NOMO-1 treated with DMSO at 0.1 percent for 48 hours (cell line): ENCODE data around the gene MCM9.

Experiments used
- DNase-seq: peaks from one replicate; lab custom pipeline; 2025; ENCODE audit not compliant: unreplicated experiment; lab: John Stamatoyannopoulos, UW

MCM9 gene

GRCh38 chr6:118894425-118895260, 40.3 kb downstream of the MCM9 start:
- peak; percentile 36 for DNase-seq

- DNase-seq: peak; percentile 98
Observed at GRCh38 chr6:118893807-118894424, 41.0 kb downstream of the MCM9 start, which contains the start of gene ASF1A. ASF1A (plus strand) TSS chr6:118894152; CDS start chr6:118894414, 262 bp downstream.

- DNase-seq: peak; percentile 52
Observed at GRCh38 chr6:118893064-118893806, 41.7 kb downstream of the MCM9 start.

GRCh38 chr6:118892355-118892991, 42.5 kb downstream of the MCM9 start:
- DNase-seq: no peak

- peak; percentile 79 for DNase-seq
Observed at GRCh38 chr6:118890997-118891790, 43.8 kb downstream of the MCM9 start.

GRCh38 chr6:118889163-118889562, 45.8 kb downstream of the MCM9 start:
- DNase-seq: no peak

- no peak for DNase-seq
Observed at GRCh38 chr6:118886641-118887040, 48.3 kb downstream of the MCM9 start.

- no peak for DNase-seq
Observed at GRCh38 chr6:118882314-118882905, 52.5 kb downstream of the MCM9 start.

GRCh38 chr6:118881440-118882313, 53.3 kb downstream of the MCM9 start:
- peak; percentile 35 for DNase-seq

GRCh38 chr6:118877806-118878205, 57.2 kb downstream of the MCM9 start:
- no peak for DNase-seq

GRCh38 chr6:118876814-118877213, 58.1 kb downstream of the MCM9 start:
- no peak for DNase-seq

- DNase-seq: no peak
Observed at GRCh38 chr6:118876198-118876597, 58.8 kb downstream of the MCM9 start.

GRCh38 chr6:118875672-118876071, 59.3 kb downstream of the MCM9 start:
- DNase-seq: no peak

- no peak for DNase-seq
Observed at GRCh38 chr6:118873239-118873638, 61.7 kb downstream of the MCM9 start.

GRCh38 chr6:118872726-118873125, 62.2 kb downstream of the MCM9 start:
- no peak for DNase-seq

GRCh38 chr6:118872318-118872717, 62.6 kb downstream of the MCM9 start:
- DNase-seq: no peak

GRCh38 chr6:118871331-118871730, 63.6 kb downstream of the MCM9 start:
- DNase-seq: no peak

- DNase-seq: no peak
Observed at GRCh38 chr6:118869894-118870589, 64.9 kb downstream of the MCM9 start.
